Prostate gland (tissue), 2 donors: ENCODE results near the gene ACACA. TPM values are rescaled to one million over a fixed set of nuclear protein-coding genes. Genes with fewer than 3 reads are reported as not detected.

Experiments used
- DNase-seq: peaks from one replicate; pipeline ENCODE4 v3.0.0-alpha.2; 2019; ENCODE audit warnings: low spot score
- H3K27ac ChIP-seq, 2 donors: fragments of 200-600 bp; sonication (generic); 2 replicates each; pipeline ENCODE4 v1.5.1; 2017 to 2019
- H3K27me3 ChIP-seq: fragments of 200-600 bp; sonication (generic); replicated peaks from 2 replicates; pipeline ENCODE4 v1.5.1; 2019; ENCODE audit not compliant: insufficient read depth
- H3K36me3 ChIP-seq, 2 donors: fragments of 200-600 bp; sonication (generic); 1 replicate in 1 of 2; 2 replicates in 1 of 2; pipeline versions ENCODE4 v1.5.1 to v1.8.1; 2017 to 2019
- H3K4me1 ChIP-seq: fragments of 200-600 bp; sonication (generic); replicated peaks from 2 replicates; pipeline ENCODE4 v1.5.1; 2019
- H3K4me3 ChIP-seq, 2 donors: fragments of 200-600 bp; sonication (generic); 2 replicates each; pipeline ENCODE4 v1.5.1; 2017 to 2019
- H3K9me3 ChIP-seq: fragments of 200-600 bp; sonication (generic); 2 replicates; pipeline ENCODE4 v1.5.1; 2017
- POLR2A ChIP-seq: fragments of 450-650 bp; IDR thresholded peaks from one replicate; pipeline ENCODE4 v1.6.1; 2016; ENCODE audit warnings: antibody characterized with exemption, mild to moderate bottlenecking
- POLR2AphosphoS5 ChIP-seq: sonication (generic); formaldehyde crosslinking; IDR thresholded peaks from one replicate; pipeline ENCODE4 v1.6.1; 2017; ENCODE audit warnings: antibody characterized with exemption
- WGBS: methylation state at CpG from one replicate; pipeline ENCODE4 v1.1.5; 2018; 5-methylcytosine and 5-hydroxymethylcytosine counted together
- intact Hi-C: fragments of 100-400 bp; cut with DNase I; formaldehyde crosslinking; loops from one replicate; pipeline ENCODE4 v1.14.2; 2022
- total RNA-seq, 2 donors: library from RNA; depleted of rRNA; stranded (reverse); fragments of >200 nt; gene quantifications; one replicate each; pipeline ENCODE4 v1.1.0, GENCODE V29; 2016
- TF ChIP-seq, protein P1 (sequence below), 4 experiments: fragments of 200-600 bp in 2 of 4; fragments of 450-650 bp in 2 of 4; sonication (generic) in 2 of 4; IDR thresholded peaks; 1 replicate in 3 of 4; 2 replicates in 1 of 4; pipeline ENCODE4 v1.5.1; 2016 to 2019; ENCODE audit warnings: antibody characterized with exemption in 4 of 4, mild to moderate bottlenecking in 2 of 4, moderate library complexity in 2 of 4

Gene ACACA
- total RNA-seq, 2 donors from 2014 or later = 54.2 to 71.3 TPM

GRCh38 chr17:37265446-37266173, 141.0 kb downstream of the ACACA start:
- TF ChIP-seq, protein P1, sequence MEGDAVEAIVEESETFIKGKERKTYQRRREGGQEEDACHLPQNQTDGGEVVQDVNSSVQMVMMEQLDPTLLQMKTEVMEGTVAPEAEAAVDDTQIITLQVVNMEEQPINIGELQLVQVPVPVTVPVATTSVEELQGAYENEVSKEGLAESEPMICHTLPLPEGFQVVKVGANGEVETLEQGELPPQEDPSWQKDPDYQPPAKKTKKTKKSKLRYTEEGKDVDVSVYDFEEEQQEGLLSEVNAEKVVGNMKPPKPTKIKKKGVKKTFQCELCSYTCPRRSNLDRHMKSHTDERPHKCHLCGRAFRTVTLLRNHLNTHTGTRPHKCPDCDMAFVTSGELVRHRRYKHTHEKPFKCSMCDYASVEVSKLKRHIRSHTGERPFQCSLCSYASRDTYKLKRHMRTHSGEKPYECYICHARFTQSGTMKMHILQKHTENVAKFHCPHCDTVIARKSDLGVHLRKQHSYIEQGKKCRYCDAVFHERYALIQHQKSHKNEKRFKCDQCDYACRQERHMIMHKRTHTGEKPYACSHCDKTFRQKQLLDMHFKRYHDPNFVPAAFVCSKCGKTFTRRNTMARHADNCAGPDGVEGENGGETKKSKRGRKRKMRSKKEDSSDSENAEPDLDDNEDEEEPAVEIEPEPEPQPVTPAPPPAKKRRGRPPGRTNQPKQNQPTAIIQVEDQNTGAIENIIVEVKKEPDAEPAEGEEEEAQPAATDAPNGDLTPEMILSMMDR (IDR thresholded peaks at IDR 0.05) = no peak
- TF ChIP-seq POLR2AphosphoS5 = no peak
- no peak for TF ChIP-seq POLR2A
- no peak overlapping the region for H3K27ac ChIP-seq
- no peak overlapping the region for H3K4me3 ChIP-seq
- no peaks in the 10 kb centered on the region for H3K27me3 ChIP-seq
- intact Hi-C loops = no loop called here
- 100% methylated on average over 2 of the region's 2 CpGs for WGBS
- H3K36me3 ChIP-seq = no peaks in the 10 kb centered on the region
- no peaks in the 10 kb centered on the region for H3K4me1 ChIP-seq
- DNase-seq = no peak
- H3K9me3 ChIP-seq = no peaks in the 10 kb centered on the region

DNA sequence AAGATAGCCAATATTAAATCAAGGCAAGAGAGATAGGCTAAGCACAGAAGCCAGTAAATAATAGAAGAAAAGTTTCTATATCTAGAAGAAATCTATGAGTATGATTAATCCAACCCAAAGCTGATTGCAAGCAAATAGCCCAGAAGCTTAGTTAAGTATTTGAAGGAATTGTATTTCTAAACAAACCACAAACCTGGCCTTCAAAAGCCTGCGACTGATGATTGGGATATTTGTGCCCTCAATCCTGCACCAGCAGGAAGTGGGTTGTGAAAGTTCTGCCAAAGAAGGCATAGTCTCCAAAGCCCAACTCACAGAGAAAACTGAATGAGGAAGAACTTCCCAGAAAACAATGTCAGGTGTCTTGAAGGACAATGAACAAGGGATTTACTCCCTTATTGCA, 145.3 kb downstream of the ACACA start:
- no peaks in the 10 kb centered on the region for H3K9me3 ChIP-seq
- H3K4me1 ChIP-seq = no peaks in the 10 kb centered on the region
- WGBS = 84% methylated on average over 1 of the region's 1 CpG
- H3K36me3 ChIP-seq = no peaks in the 10 kb centered on the region
- no peak overlapping the region for H3K27ac ChIP-seq
- no peaks in the 10 kb centered on the region for H3K27me3 ChIP-seq
- TF ChIP-seq, protein P1 (IDR thresholded peaks at IDR 0.05) = no peak
- no peak for TF ChIP-seq POLR2A
- TF ChIP-seq POLR2AphosphoS5 = no peak
- DNase-seq = no peak
- intact Hi-C loops = no loop called here
- H3K4me3 ChIP-seq = no peak overlapping the region

GRCh38 chr17:37259030-37259735, 147.5 kb downstream of the ACACA start:
- Histone ChIP-seq H3K27me3 (no peaks in the 10 kb centered on the region), H3K4me1 (no peaks in the 10 kb centered on the region), H3K27ac (no peak overlapping the region), H3K4me3 (no peak overlapping the region), H3K36me3 (no peaks in the 10 kb centered on the region), H3K9me3 (no peaks in the 10 kb centered on the region)
- TF ChIP-seq POLR2A = no peak
- TF ChIP-seq, protein P1 (IDR thresholded peaks at IDR 0.05) = no peak
- TF ChIP-seq POLR2AphosphoS5 = no peak
- DNase-seq = no peak
- WGBS = 95% methylated on average over 3 of the region's 3 CpGs
- intact Hi-C loops = loop anchor here (10.0 kb wide), 1 partner anchor 116 kb away; the partner anchor contains the start of gene C17orf78

DNA sequence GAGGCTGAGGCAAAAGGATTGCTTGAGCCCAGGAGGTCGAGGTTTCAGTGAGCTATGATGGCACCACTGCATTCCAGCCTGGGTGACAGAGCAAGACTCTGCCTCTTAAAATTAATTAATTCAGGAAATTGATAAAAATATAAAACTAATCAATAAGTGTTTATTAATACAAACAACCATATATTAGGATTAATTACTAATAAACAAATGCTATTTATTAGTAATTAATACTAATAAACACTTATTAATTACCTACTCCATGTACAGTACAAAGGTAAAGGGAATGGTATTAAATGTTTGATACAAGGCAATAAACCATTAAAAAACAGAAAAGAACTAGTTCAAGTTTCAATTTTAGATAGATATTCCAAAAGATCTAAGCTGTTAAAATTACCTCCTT, 150.0 kb downstream of the ACACA start:
- 88% methylated on average over 1 of the region's 1 CpG for WGBS
- Histone ChIP-seq H3K4me3 (no peak overlapping the region), H3K9me3 (no peaks in the 10 kb centered on the region), H3K4me1 (no peaks in the 10 kb centered on the region), H3K36me3 (no peaks in the 10 kb centered on the region), H3K27me3 (no peaks in the 10 kb centered on the region), H3K27ac (no peak overlapping the region)
- intact Hi-C loops = loop anchor here (10.0 kb wide), 1 partner anchor 118 kb away; the partner anchor contains the start of gene C17orf78
- TF ChIP-seq, protein P1 (IDR thresholded peaks at IDR 0.05) = no peak
- TF ChIP-seq POLR2A (no peak), POLR2AphosphoS5 (no peak)
- no peak for DNase-seq
